GM21529 (cell line): ENCODE results near the gene PUSL1.

Experiments
- ATAC-seq: cut with Tn5 transposase; IDR thresholded peaks from one replicate; pipeline ENCODE4 v1.9.1; 2021; ENCODE audit not compliant: unreplicated experiment

PUSL1 gene

GRCh38 chr1:1278620-1279019, 29.8 kb upstream of the PUSL1 start:
- no peak for ATAC-seq

GRCh38 chr1:1279028-1279427, 29.4 kb upstream of the PUSL1 start:
- ATAC-seq = no peak

- no peak for ATAC-seq
These were observed 27.5 kb upstream of the PUSL1 start for GRCh38 chr1:1280782-1281481.

- ATAC-seq = no peak
These were observed 26.7 kb upstream of the PUSL1 start for GRCh38 chr1:1281533-1282321.

GRCh38 chr1:1282998-1283397, 25.4 kb upstream of the PUSL1 start:
- no peak for ATAC-seq

DNA sequence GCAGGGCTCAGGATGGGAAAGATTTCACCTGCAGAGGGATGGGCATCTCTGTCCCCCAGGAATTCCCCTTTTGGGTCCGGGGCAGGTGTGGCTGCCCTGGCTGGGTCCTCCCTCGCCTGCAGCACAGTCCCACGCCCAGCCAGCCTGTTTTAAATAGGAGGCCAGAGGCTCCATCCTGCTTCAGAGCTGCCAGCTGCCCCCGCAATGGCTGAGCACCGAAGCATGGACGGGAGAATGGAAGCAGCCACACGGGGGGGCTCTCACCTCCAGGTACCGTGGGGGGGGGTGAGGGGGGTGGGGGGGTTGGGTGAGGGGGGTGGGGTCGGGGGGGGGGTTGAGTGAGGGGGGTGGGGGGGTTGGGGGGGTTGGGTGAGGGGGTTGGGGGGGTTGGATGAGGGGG, 24.6 kb upstream of the PUSL1 start:
- no peak for ATAC-seq

DNA sequence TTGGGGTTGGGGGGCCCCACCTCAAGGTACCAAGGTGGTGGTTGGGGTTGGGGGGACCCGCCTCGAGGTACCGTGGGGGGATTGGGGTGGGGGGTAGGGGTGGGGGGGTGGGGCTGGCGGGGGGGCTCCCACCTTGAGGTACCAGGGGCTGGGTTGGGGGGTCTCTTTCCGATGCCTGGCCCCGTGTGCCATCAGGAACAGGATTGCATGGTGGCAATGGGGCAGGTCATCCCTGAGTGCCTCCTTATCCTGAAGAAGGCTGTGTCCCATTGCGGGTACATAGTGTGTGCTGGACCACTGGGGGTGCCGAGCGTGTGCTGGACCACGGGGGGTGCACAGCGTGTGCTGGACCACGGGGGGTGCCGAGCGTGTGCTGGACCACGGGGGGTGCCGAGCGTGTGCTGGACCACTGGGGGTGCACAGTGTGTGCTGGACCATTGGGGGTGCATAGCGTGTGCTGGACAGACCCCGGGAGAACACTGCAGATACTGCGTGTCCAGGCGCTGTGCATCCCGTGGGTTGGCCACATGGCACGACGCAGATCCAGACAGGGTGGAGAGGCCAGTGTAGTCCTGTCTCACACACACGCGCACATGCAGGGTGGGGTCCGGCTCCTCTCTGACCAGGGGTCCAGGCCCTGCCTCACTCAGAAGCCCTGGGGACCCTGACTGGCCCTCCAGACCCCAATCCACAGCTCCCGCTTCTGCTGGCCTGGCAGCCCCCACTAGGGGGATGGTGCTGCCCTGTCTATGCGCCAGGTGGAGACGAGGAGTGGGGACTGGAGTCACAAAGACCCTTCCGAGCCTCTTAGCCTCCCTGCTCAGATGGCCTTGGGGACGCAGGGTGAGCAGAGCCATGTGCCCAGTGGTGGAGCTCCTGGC, 23.9 kb upstream of the PUSL1 start:
- no peak for ATAC-seq

DNA sequence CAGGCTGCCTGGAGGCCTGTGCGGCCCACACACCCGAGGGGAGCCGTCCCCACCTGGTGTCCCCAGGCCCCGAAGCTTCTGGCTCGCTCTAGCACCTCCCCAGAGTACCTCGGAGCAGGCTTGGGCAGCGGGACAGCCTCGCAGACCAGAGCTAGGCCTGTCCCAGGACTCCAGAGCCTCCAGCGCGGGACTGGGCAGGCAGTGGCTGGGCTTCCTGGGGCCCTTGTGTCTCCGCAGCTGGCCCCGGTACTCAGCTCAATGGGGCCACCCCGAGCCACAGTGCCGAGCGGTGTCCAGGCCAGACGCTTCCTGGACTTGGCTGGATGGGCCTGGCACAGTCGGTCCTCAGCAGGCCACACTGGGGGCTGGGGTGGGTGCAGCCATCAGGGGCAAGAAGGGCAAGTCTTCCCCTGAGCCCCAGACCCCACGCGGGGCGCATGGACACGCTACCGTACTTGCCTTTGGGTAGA, 23.3 kb upstream of the PUSL1 start:
- ATAC-seq = no peak

DNA sequence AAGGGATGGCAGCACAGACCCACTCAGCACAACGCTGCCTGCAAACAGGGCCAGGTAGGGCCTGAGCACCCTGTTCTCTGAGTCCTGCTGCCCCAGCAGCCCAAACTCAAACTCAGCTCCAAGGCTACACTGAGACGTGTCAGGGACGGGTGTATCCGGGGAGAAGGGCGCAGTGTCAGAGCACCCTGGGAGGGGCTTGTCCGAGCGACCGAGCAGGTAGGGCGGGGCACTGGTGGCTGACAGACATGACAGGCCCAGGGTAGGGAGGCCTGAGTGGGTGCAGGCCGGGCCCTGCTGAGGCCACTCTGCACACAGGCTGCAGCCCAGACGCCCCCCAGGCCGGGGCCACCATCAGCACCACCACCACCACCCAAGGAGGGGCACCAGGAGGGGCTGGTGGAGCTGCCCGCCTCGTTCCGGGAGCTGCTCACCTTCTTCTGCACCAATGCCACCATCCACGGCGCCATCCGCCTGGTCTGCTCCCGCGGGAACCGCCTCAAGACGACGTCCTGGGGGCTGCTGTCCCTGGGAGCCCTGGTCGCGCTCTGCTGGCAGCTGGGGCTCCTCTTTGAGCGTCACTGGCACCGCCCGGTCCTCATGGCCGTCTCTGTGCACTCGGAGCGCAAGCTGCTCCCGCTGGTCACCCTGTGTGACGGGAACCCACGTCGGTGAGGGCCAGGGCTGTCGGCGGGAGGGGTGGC, 22.6 kb upstream of the PUSL1 start:
- ATAC-seq = no peak

- no peak for ATAC-seq
These were observed 21.8 kb upstream of the PUSL1 start for GRCh38 chr1:1286313-1287261.

GRCh38 chr1:1287288-1288110, 20.9 kb upstream of the PUSL1 start:
- no peak for ATAC-seq

GRCh38 chr1:1290238-1290731, 18.1 kb upstream of the PUSL1 start:
- ATAC-seq = no peak

DNA sequence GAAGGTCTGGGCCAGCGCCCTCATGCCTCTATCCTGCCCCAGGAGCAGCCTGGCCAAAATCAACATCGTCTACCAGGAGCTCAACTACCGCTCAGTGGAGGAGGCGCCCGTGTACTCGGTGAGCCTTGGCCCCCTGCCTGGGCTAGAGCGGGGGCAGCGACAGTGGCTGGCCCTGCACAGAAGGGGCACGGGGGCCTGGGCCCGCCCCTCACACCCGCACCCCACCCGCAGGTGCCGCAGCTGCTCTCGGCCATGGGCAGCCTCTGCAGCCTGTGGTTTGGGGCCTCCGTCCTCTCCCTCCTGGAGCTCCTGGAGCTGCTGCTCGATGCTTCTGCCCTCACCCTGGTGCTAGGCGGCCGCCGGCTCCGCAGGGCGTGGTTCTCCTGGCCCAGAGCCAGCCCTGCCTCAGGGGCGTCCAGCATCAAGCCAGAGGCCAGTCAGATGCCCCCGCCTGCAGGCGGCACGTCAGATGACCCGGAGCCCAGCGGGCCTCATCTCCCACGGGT, 17.3 kb upstream of the PUSL1 start:
- no peak for ATAC-seq

- no peak for ATAC-seq
These were observed 16.6 kb upstream of the PUSL1 start for GRCh38 chr1:1291548-1292441.

- no peak for ATAC-seq
These were observed 16.0 kb upstream of the PUSL1 start for GRCh38 chr1:1292442-1292779.

DNA sequence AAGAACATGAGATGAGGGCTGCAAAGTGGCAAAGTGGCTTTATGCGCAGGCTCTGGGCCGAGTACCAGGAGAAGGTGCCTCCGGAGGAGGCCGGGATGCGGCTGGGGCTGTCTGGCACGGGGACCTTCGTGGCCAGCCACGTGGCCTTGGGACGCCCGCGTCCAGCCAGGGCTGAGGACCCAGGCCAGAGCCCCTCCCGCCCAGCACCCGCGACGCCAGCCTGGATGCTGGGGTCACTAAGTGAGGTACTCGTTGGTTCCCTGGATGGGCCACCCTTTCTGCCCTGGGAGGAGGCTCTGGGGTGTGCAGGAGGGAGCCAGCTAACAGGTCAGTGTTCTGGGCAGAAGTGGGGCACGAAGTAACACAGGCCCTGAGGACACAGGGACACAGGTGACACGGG, 15.5 kb upstream of the PUSL1 start:
- no peak for ATAC-seq
